ENCODE results near the gene SETBP1. TPM values are rescaled to one million over a fixed set of nuclear protein-coding genes. Genes with fewer than 3 reads are reported as not detected.

SETBP1 gene
- total RNA-seq, 4 donors from 2014 or later, result 16.2 to 33.6 (median 24.4) TPM

GRCh38 chr18:44742718-44743311, 62.1 kb downstream of the SETBP1 start:
- H3K4me3 ChIP-seq, result no peak overlapping the region
- DNase-seq, result no peak
- H3K4me1 ChIP-seq, result peaks cover 0 to 43% (median 24%) of the 10 kb centered on the region in 4 donors
- H3K36me3 ChIP-seq, result no peaks in the 10 kb centered on the region
- H3K9me3 ChIP-seq, result no peaks in the 10 kb centered on the region
- H3K27me3 ChIP-seq, result no peaks in the 10 kb centered on the region
- intact Hi-C loops (cut with DNase I; ENCODE audit: low total_unique reads) (loop anchor here (5.0 kb wide), 1 partner anchor 59 kb away; no protein-coding TSS in a partner anchor), in situ Hi-C loops (cut with MboI; ENCODE audit: low pct_ligation_motif_present in 1 of 4, low pct_unique_long_range_greater_than_20kb in 1 of 4, low sequenced_read_pairs in 3 of 4) (no loop called here)
- 33 to 60% methylated on average over 1 to 3 of the region's 3 CpGs for WGBS, 2 donors (ENCODE audit: low coverage in 1 of 2)
- peak overlapping the region; percentile 51 to 71 (median 63) for H3K27ac ChIP-seq
- no peak for TF ChIP-seq EP300 (IDR thresholded peaks at IDR 0.05; ENCODE audit: low read depth)
- TF ChIP-seq POLR2AphosphoS5 (IDR thresholded peaks at IDR 0.05), result no peak
- TF ChIP-seq POLR2A (IDR thresholded peaks at IDR 0.05), result no peak
- TF ChIP-seq, protein P1, sequence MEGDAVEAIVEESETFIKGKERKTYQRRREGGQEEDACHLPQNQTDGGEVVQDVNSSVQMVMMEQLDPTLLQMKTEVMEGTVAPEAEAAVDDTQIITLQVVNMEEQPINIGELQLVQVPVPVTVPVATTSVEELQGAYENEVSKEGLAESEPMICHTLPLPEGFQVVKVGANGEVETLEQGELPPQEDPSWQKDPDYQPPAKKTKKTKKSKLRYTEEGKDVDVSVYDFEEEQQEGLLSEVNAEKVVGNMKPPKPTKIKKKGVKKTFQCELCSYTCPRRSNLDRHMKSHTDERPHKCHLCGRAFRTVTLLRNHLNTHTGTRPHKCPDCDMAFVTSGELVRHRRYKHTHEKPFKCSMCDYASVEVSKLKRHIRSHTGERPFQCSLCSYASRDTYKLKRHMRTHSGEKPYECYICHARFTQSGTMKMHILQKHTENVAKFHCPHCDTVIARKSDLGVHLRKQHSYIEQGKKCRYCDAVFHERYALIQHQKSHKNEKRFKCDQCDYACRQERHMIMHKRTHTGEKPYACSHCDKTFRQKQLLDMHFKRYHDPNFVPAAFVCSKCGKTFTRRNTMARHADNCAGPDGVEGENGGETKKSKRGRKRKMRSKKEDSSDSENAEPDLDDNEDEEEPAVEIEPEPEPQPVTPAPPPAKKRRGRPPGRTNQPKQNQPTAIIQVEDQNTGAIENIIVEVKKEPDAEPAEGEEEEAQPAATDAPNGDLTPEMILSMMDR (IDR thresholded peaks at IDR 0.05), result no peak

- no peak for TF ChIP-seq EP300 (IDR thresholded peaks at IDR 0.05; ENCODE audit: low read depth)
- no peak for TF ChIP-seq POLR2AphosphoS5 (IDR thresholded peaks at IDR 0.05)
- TF ChIP-seq, protein P1 (IDR thresholded peaks at IDR 0.05), result no peak
- TF ChIP-seq POLR2A (IDR thresholded peaks at IDR 0.05), result no peak
- Histone ChIP-seq H3K27ac (peak overlapping the region; percentile 51 to 71 (median 63)), H3K4me1 (peaks cover 0 to 45% (median 24%) of the 10 kb centered on the region in 4 donors), H3K27me3 (no peaks in the 10 kb centered on the region), H3K9me3 (no peaks in the 10 kb centered on the region), H3K36me3 (no peaks in the 10 kb centered on the region), H3K4me3 (no peak overlapping the region)
- in situ Hi-C loops (cut with MboI; ENCODE audit: low pct_ligation_motif_present in 1 of 4, low pct_unique_long_range_greater_than_20kb in 1 of 4, low sequenced_read_pairs in 3 of 4) (no loop called here), intact Hi-C loops (cut with DNase I; ENCODE audit: low total_unique reads) (loop anchor here (5.0 kb wide), 1 partner anchor 59 kb away; no protein-coding TSS in a partner anchor)
- no peak for DNase-seq
- 67% methylated on average over 2 of the region's 2 CpGs; no CpG with 5 or more reads in 1 of the 2 donors for WGBS, 2 donors (ENCODE audit: low coverage in 1 of 2)
These were observed 62.9 kb downstream of the SETBP1 start for GRCh38 chr18:44743631-44744030.

DNA sequence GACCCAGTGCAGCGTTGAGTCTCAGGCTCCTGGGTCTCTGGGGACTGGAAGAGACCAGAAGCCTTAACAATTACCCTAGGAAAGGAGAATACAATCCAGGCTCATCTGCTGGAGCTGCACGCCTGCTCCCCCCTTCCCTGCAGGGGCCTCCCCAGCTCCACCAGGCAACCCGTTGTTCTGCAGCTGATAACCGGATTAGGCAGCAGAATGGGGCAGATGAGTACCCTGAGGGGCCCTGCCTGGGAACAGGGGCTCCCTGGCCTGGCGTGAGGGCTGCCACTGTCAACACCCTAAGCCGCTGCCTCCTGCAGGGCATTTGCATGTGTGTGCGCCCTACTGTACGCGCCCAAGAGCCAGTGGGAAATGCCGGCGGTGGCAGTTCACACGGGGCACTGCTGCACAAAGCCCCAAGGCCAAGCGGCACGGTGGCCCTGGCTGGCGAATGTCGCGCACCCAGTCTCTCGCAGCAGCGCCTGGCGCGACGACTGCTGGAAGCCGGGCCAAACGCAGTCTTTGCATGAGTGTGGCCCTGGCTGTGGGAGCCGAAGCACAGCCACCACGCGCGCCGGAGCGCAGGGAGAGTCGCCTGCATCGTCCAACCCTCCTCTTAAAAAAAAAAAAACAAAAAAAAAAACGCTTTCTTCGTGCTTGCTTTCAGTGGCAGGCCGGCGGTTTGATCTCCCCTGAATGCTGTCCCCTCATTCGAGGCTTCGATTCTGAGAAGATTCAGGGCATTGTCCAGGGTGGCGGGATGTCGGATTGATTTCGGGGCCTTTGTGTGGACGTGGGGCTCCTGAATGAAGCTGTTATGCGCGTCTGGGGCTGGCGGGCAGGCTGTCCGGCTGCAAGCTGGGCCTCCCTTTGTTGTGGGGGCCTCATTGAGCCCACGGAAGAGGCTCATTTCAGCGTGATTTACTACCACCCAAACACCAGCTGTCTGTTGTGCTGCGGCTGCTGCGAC, 63.8 kb downstream of the SETBP1 start:
- Histone ChIP-seq H3K27ac (peak overlapping the region in 3 of 4 donors; percentile 58 to 71 (median 68)), H3K9me3 (no peaks in the 10 kb centered on the region), H3K27me3 (no peaks in the 10 kb centered on the region), H3K4me3 (no peak overlapping the region), H3K4me1 (peaks cover 0 to 45% (median 24%) of the 10 kb centered on the region in 4 donors), H3K36me3 (no peaks in the 10 kb centered on the region)
- intact Hi-C loops (cut with DNase I; ENCODE audit: low total_unique reads), result loop anchor here (5.0 kb wide), 1 partner anchor 58 kb away; no protein-coding TSS in a partner anchor
- DNase-seq, result no peak
- no peak for TF ChIP-seq POLR2A (IDR thresholded peaks at IDR 0.05)
- no peak for TF ChIP-seq POLR2AphosphoS5 (IDR thresholded peaks at IDR 0.05)
- TF ChIP-seq EP300 (IDR thresholded peaks at IDR 0.05; ENCODE audit: low read depth), result no peak
- TF ChIP-seq, protein P1 (IDR thresholded peaks at IDR 0.05), result no peak
- WGBS, 2 donors (ENCODE audit: low coverage in 1 of 2), result 66 to 75% methylated on average over 5 to 50 of the region's 50 CpGs
- in situ Hi-C loops (cut with MboI; ENCODE audit: low pct_ligation_motif_present in 1 of 4, low pct_unique_long_range_greater_than_20kb in 1 of 4, low sequenced_read_pairs in 3 of 4), result no loop called here

DNA sequence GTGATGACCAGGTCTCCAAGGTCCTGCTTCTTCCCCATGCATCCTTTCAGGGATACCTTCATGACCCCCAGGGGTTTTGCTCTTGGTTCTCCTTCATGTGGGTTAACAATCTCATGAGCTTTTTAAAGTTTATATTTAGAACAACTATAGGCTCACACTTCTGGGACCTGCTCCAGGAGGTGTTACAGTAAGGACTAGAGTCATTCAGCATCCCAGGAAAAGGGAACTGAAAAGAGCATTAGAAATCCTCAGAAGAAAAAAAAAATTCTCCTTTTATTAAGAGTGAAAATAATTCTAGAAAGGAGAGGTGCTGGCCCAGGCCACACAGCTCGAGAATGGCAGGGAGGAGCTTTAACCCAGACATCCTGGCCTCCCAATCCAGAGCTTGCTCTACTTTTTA, 66.5 kb downstream of the SETBP1 start:
- no peak for TF ChIP-seq POLR2AphosphoS5 (IDR thresholded peaks at IDR 0.05)
- no peak for TF ChIP-seq EP300 (IDR thresholded peaks at IDR 0.05; ENCODE audit: low read depth)
- TF ChIP-seq, protein P1 (IDR thresholded peaks at IDR 0.05), result no peak
- peak overlapping the region in 3 of 4 donors; percentile 22 to 49 (median 43) for H3K27ac ChIP-seq
- WGBS, 2 donors (ENCODE audit: low coverage in 1 of 2), result 73% methylated on average over 1 of the region's 1 CpG
- in situ Hi-C loops (cut with MboI; ENCODE audit: low pct_ligation_motif_present in 1 of 4, low pct_unique_long_range_greater_than_20kb in 1 of 4, low sequenced_read_pairs in 3 of 4) (no loop called here), intact Hi-C loops (cut with DNase I; ENCODE audit: low total_unique reads) (no loop called here)
- no peak overlapping the region for H3K4me3 ChIP-seq
- no peaks in the 10 kb centered on the region for H3K9me3 ChIP-seq
- H3K36me3 ChIP-seq, result no peaks in the 10 kb centered on the region
- H3K27me3 ChIP-seq, result no peaks in the 10 kb centered on the region
- H3K4me1 ChIP-seq, result peaks cover 0 to 34% (median 16%) of the 10 kb centered on the region in 4 donors
- DNase-seq, result no peak
